ENCODE data around the gene OR1D2.

GRCh38 chr17:3049705-3050295 lies 54.4 kb downstream of the OR1D2 start:
- TF ChIP-seq TSHZ2 (CRISPR knock-in tag; IDR thresholded peaks at IDR 0.05) (no peak), ZFP30 (CRISPR knock-in tag; IDR thresholded peaks at IDR 0.05) (no peak), CREB5 (CRISPR knock-in tag; IDR thresholded peaks at IDR 0.05; ENCODE audit: low read depth) (no peak)
